Activated CD4-positive, CD25-positive, alpha-beta regulatory T cell treated with anti-CD3 and anti-CD28 coated beads, Interleukin-2, amount 50 U/mL, for 16 hours (primary cell): ENCODE data around the gene BBS9.

Source experiments
- DNase-seq: peaks from one replicate; pipeline ENCODE4 v3.0.0-alpha.2; 2020; ENCODE audit warnings: low read depth, low spot score

Gene BBS9

GRCh38 chr7:33127085-33127484 lies 2.3 kb upstream of the BBS9 start:
- DNase-seq: no peak

GRCh38 chr7:33128631-33128989 lies 754 bp upstream of the BBS9 start:
- no peak for DNase-seq

- DNase-seq: no peak
These were observed 416 bp downstream of the BBS9 start for GRCh38 chr7:33129806-33130153.

GRCh38 chr7:33130184-33130583 lies 820 bp downstream of the BBS9 start:
- DNase-seq: no peak

GRCh38 chr7:33137103-33137502 lies 7.7 kb downstream of the BBS9 start:
- DNase-seq: no peak

- DNase-seq: no peak
These were observed 13.2 kb downstream of the BBS9 start for GRCh38 chr7:33142585-33142984.

- no peak for DNase-seq
These were observed 14.8 kb downstream of the BBS9 start for GRCh38 chr7:33143996-33144718.

GRCh38 chr7:33145156-33145555 lies 15.8 kb downstream of the BBS9 start:
- DNase-seq: no peak

GRCh38 chr7:33152087-33152486 lies 22.7 kb downstream of the BBS9 start:
- no peak for DNase-seq

GRCh38 chr7:33155811-33156210 lies 26.4 kb downstream of the BBS9 start:
- no peak for DNase-seq

GRCh38 chr7:33156441-33156840 lies 27.1 kb downstream of the BBS9 start:
- DNase-seq: no peak

- DNase-seq: no peak
These were observed 27.9 kb downstream of the BBS9 start for GRCh38 chr7:33157311-33157710.

- no peak for DNase-seq
These were observed 28.4 kb downstream of the BBS9 start for GRCh38 chr7:33157781-33158180.

- DNase-seq: no peak
These were observed 48.5 kb downstream of the BBS9 start for GRCh38 chr7:33177876-33178275.

- no peak for DNase-seq
These were observed 50.2 kb downstream of the BBS9 start for GRCh38 chr7:33179519-33179918.

- no peak for DNase-seq
These were observed 54.1 kb downstream of the BBS9 start for GRCh38 chr7:33183504-33183903.

- no peak for DNase-seq
These were observed 55.5 kb downstream of the BBS9 start for GRCh38 chr7:33184828-33185227.

- no peak for DNase-seq
These were observed 56.4 kb downstream of the BBS9 start for GRCh38 chr7:33185786-33186185.

- no peak for DNase-seq
These were observed 56.8 kb downstream of the BBS9 start for GRCh38 chr7:33186192-33186591.

GRCh38 chr7:33190688-33191304 lies 61.4 kb downstream of the BBS9 start:
- no peak for DNase-seq

GRCh38 chr7:33191340-33191739 lies 62.0 kb downstream of the BBS9 start:
- DNase-seq: no peak

- DNase-seq: no peak
These were observed 63.4 kb downstream of the BBS9 start for GRCh38 chr7:33192695-33193291.

- no peak for DNase-seq
These were observed 64.0 kb downstream of the BBS9 start for GRCh38 chr7:33193308-33193864.
